Measurements from ENCODE around the gene CADPS.

CADPS gene

DNA sequence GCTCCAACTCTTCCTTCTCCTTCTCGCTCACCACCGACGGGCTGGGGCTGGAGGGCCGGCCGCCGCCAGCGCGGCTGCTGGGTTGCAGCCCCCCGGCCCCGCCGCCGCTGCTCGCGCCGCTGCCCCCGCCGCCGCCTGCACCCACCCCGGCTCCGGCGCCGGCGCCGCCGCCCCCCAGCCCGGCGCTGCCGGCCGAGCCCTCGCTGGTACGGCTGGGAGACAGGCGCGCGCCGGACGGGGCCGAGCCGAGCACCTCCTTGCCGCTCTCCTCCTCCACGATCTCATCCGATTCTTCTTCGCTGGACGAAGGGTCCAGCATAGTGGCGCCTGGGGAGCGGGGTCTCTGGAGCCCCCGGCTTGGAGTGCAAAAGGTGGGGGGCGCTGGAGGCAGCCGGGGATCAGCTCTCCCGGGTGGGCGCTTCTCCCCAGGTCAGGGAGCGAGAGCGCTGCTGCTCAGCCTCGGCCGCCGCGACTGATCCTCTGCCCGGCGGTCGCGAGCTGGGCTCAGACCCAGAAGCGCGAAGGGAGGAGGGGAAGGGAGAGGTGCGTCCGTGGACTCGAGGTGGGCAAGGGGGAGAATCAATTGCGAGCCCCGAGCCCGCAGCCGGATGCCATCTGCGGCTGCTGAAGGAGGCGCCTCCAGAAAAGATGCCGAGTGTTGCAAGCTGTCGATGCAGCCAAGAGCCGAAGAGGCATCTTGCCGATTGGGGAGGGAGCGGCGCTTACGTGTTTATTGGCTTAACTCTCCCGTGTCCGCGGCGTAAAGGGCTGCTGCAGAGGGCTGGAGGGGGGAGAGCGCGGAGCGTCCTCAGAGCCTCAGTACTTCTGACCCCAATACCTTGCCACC, at the start of gene CADPS:
TSS of gene CADPS (minus strand) at position 706 of the 847 bp plus-strand sequence. CDS start at position 319, 387 bp downstream.
- DNase-seq, result no peak

GRCh38 chr3:62923066-62923465, 47.9 kb upstream of the CADPS start:
- DNase-seq, result no peak

GRCh38 chr3:62922326-62922725, 47.1 kb upstream of the CADPS start:
- no peak for DNase-seq

DNA sequence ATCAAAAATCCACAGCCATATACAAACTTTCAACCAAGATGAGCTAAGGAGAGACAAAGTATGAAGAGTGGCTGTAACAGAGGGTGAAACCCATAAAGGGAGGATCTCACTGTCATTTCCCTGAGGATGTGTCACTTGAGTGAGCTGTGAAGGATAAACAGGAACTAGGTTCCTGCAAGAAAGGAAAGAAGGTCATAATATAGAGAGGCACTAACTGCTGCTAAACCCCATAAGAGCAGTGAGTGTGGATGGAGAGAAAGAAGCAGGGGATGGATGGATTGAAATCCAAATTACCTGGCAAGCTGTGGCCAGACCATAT, 45.2 kb upstream of the CADPS start:
- DNase-seq, result no peak

DNA sequence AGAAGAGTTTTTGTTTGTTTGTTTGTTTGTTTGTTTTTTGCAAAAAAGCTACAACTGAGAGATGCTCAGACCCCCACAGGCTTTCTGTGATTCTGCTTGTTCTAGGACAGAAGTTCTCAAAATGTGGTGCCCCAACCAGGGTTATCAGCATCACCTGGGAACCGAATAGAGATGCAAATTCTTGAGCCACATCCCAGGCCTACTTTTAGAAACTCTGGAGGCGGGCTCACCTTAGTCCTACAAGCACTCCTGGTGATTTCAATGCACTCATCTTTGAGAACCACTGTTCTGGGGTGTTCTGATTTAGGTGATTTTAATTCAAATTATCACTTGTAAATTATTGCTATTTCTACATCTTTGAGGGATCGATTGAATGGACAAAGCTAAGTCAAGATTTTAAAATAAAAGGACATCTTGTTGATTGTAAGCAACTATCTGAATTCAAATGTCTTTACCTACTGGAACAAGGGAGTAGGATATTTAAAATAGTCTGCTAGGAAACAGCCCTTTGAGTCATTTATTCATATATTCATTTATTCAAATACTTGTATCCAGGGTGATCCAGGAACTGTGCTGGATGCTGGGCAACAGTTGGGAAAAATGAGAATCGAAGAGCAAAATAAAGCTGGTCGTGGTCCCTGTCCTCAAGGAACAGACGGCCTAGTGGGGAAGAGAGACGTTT, 44.7 kb upstream of the CADPS start:
- DNase-seq, result no peak

DNA sequence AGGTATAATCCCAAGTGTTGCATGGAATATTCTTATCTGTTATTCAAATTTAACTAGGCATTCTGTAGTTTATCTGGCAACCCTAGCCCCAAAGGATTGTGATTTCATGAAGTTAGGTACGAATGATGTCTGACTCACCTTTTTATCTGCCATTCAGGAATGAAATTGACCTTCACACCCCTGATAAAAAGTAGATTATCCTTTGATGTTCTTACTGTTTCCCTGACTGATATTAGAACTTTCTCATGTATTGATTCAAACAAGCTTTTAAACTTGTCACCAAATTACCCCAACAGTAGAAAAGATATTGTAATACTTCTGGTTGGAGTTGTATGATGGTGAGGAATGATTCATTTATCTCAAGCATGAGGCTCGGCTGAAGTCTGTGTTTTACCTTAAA, 43.6 kb upstream of the CADPS start:
- no peak for DNase-seq

DNA sequence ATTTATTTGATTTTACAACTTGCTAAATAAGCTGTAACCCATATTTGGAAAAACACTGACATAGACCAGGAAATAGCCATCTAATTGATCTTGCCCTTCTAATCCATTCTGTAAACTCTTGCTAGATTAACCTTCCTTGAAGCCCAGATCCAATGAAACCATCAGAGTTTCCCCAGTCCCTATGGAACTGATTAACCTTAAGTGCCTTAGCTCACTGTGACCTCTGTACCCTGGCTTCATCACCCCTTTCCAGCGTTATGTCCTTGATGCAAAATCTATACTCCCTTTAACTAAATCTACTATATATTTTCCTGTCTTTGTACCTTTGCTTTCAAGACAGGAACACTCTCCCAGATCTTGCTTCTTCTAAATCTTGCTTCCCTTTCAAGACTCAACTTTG, 42.9 kb upstream of the CADPS start:
- DNase-seq, result no peak

- no peak for DNase-seq
Observed at GRCh38 chr3:62911526-62911925, 36.3 kb upstream of the CADPS start.

- DNase-seq, result no peak
Observed at GRCh38 chr3:62905331-62905730, 30.1 kb upstream of the CADPS start.

- DNase-seq, result no peak
Observed at GRCh38 chr3:62898530-62899496, 23.6 kb upstream of the CADPS start.

GRCh38 chr3:62895901-62896300, 20.7 kb upstream of the CADPS start:
- DNase-seq, result no peak

DNA sequence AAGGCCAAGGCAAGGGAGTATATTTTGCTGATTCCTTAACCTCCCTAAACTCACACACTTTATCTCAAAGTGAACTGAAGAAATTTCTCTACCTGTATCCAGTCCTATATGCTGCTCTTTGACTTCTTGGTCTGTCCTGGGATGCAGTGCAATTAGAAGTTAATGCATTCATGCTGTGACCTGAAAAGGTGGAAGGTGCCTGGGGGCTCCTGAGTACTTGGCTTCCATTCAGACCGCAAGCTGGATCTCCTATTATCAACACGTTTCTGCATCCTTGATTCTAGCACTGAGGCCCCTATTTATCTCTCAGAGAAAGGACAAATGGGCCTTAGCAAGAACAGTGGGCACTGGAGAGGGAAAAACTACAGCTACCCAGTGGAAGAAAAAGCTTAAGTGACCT, 17.7 kb upstream of the CADPS start:
- no peak for DNase-seq

DNA sequence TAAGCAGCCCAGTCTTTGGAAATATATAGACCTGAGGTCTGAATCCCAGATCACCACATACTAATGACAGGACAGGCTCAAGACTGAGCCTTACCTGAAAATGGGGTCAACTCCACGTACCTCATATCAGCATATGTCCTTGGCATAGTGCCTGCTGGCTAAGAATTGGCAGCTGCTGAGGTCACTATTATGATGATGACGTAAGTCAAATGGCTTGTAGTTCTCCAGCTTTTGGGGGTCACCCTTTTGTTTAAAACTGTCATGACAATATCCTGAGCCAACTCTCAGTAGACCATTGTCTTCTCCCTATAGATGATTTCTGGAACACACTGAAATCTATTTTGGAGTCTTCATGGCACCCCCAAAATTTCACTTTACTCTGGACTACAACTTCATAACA, 16.8 kb upstream of the CADPS start:
- DNase-seq, result no peak

GRCh38 chr3:62888778-62889177, 13.6 kb upstream of the CADPS start:
- DNase-seq, result no peak

DNA sequence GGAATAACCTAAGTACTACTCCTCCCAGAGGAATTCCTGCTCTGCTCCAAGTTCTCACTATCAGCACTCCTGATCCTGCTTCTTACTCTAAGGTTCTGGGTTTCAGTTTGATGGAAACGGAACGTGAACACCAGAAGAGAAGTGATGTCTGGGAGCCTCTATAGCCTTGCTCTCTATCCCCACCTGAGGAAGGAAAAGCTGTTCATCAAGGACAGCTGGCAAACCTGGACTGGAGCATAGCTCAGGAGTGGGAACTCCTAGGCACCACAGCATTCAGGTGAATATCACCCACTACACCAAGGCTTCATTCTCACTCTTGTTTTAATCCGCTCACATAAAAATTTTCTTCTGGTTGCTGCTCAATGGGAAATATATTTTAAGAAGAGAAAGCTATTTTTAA, 13.0 kb upstream of the CADPS start:
- DNase-seq, result no peak

DNA sequence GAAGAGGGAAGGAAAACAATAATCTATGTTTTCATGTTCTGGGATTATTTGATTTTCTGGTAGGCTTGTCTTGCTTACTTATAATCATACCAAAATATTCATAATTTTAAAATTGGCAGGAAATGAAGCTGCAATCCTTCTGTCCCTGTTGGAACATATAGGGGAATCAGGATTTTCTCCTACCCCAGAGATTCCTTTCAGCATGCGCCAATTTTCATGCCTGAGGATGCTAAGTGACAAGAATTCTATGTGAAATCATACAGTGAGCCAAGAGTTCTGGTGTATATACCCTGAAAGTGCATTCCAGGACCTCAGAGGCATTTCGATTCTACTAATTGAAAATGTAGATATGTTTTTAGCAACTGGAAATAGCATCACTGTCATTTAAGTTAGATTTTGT, 9.9 kb upstream of the CADPS start:
- no peak for DNase-seq

DNA sequence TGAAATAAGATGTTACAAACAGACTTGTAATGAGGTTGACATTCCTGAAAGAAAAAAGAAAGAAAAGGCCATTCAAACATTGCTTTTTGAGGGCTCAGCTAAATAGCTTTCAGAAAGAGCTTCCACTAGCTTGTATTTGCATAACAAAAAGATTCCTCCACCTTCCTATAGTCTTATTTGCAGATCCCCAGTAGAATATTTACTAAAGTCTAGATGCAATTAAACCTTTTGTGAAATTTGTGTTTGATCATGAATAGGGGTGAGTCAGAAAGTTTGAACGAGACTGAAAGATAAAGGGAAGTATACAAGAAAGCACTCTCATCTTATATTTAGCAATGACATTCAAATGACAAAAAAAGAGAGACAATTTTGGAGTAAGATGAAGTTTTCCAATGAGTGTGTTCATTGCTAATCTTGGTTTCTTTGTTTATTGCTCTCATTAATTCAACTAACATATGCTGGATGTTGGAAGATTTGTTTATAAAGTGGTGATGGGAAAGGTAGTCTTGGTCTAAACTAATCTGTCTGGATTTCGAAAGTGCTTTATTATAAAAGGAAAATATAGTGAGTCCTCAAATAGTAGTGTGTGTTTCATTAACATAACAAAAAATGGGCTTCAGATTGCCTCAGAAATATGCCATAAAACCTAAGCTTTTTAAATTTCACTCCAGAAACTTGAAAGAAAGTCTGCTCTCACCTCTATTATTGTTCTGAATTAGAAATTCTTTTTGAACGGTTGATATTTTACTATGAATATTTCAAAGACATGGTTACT, 9.1 kb upstream of the CADPS start:
- DNase-seq, result no peak

GRCh38 chr3:62882676-62883200, 7.5 kb upstream of the CADPS start:
- no peak for DNase-seq

DNA sequence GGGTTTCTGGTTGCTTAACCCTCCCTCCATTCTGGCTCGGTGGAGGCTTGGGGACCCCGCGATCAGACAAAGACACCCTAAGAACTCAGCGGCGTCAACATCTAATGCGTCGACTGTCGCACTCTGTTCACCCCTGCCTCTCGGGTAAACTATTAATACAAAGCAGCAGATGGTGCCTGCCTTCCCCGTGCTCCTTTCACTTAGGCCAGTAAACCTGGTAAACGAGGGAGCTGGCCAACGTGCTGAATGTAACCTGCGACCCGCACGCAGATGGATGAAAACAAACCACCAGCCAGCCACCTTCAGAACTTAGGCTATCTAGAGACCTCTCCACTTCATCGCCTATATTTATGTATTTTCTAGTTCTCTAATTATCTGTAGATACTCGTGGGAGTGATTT, 848 bp upstream of the CADPS start:
- DNase-seq, result no peak

- DNase-seq, result no peak
Observed at GRCh38 chr3:62875558-62876002, 364 bp upstream of the CADPS start.

- DNase-seq, result no peak
Observed at GRCh38 chr3:62873761-62874710, 1.2 kb downstream of the CADPS start.

Measured in NCI-H226 (cell line).